UCSD-AML1 (cell line): Measurements from ENCODE around the gene PAK4.
"Not testable (repeated sequence)": the region's sequence is repeated elsewhere in the genome, so short reads cannot be mapped to it uniquely, and the experiment has no call there.

Experiments
- DNase-seq: peaks from one replicate; lab custom pipeline; 2025; ENCODE audit not compliant: unreplicated experiment; lab: John Stamatoyannopoulos, UW

PAK4 gene

DNA sequence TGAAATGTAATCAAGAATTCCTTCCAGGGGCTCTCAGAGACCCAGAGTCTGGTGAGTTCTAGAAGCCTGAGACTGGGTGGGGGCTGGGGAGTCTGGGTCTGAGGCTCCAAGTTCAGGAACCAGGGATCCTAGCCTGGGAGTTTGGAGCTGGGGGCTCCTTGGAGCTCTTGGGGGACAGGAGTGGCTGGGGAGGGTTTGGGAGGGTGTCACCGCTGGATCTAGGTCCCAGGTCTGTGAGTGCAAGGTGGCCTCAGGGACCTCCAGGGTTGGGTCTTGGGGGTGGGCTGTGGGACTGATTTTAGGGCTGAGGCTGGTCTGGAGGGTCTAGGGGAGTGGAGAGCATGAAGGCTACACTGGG is 77.4 kb downstream of the PAK4 start:
- no peak for DNase-seq

DNA sequence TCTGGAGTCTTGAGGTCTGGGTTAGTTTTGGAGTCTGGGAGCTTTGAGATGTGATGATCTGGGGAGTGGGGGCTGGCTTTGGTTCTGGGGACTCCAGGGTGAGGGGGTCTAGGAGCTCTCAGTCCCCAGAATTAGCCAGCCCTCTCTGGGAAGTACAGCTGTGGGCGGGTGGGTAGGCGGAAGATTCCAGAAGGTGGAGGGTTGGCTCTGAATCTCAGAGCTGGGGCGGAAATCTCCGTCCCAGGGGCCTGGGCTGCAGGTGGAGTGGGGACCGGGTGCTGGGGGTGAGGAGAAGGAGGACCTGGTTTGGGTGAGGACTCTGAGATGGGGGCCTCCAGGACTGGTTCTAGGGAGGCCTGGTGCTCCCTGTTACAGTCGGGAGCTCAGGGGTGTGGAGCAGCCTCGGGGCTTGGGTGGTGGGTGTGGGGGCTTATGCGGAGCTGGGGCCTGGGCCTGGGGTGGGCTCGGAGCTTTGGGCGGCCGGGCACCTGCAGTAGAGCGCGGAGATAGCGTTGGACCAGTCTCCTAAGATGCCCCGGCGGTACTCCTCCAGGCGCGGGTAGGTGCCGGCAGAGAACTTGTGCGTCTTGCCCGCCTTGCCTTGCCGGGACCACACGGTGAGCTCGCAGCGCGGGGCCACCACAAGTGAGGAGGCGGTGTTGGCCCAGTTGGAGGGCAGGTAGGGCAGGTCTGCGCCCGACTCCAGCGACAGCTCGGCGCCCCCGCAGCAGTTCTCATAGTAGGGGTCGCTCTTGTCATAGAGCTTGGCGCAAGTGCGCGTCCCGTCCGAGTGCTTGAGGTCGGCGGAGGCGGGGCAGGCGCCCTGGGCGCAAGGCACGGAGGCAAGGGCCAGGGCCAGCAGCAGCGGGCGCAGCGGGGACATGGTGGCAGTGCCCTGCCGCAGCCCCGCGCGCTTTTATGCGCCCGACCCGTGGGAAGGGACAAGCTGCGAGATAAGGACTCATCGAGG is 78.1 kb downstream of the PAK4 start, which contains the start of gene SYCN:
Gene SYCN (minus strand): TSS at position 892 of the 970 bp plus-strand sequence. CDS start 9 bp downstream, at position 883.
- DNase-seq: no peak

DNA sequence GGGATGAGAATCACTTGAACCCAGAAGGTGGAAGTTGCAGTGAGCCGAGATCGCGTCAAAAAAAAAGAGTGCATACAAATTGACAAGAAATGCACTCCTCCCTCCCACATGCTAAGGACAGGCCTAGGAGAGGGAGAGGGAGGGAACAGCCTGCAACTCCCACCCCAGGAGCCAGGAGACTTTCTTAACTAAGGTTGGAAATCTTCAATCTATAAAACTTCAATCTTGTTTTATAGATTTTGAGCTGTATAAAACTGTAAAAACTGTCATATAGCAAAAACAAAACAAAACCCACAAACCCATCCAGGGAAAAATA is 79.8 kb downstream of the PAK4 start:
- no peak for DNase-seq

DNA sequence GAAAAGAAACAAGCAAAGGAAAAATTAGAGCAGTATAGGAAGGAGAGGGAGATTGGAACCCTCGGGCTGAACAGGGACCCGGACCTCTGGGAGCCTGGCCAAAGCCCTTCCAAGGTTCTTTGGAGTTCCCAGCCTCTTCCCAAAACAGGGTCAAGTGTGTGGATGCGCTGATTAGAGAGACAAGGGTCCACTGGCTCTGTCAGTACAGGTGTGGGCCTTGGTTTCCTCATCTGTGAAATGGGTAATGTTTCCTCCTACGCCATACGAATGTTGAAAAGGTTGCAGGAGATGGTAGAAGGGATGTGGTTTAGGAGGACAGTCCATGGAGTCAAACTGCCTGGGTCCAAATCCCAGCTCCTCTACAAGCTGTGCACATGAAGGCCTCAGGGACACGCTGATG is 80.5 kb downstream of the PAK4 start:
- no peak for DNase-seq

DNA sequence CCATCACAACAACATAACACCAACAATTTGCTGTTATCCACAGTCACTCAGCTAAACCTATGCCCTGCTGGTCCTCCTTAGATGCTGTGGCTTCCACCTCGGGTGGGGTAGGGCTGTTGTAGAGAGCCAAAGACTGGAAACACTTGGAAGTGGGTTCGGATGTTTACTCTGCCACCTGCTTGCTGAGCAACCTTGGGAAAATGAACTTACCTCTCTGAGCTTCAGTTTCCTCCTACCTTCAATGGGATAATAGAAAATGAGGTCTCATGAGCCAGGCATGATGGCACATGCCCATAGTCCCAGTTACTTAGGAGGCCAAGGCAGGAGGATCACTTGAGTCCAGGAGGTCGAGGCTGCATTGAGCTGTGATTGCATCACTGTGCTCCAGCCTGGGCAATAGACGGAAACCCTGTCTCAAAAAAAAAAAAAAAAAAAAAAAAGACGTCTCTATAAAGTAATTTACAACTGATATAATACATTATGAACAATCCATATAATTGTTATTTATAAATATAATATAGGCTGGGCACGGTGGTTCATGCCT is 81.8 kb downstream of the PAK4 start:
- no peak for DNase-seq

DNA sequence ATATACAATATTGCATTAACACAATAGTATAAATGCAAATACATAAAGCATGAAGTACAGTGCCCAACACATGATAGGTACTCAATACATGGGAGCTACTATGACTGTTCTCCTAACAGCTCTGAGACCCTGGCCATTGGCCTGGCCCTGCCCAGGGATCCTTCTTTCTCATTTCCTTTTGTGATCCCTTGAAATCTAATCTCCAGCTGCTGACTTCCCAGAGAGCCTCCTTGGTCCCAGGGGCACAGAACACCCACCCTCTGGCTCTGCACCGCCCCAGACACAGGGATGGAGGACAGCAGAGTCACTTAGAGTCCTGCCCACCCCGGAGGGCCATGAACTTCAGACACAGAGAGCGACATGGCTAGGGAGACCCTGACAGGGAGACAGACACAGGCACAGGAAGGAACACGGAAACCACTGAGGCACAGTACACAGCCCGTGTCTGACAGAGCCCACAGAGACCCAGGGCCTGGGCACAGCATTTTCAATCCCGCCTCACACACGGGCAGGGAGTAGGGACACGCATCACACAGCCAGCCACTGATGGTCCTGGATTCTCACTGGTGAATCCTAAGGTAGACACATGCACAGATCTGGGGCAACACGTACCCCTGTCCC is 82.7 kb downstream of the PAK4 start:
- DNase-seq: no peak

DNA sequence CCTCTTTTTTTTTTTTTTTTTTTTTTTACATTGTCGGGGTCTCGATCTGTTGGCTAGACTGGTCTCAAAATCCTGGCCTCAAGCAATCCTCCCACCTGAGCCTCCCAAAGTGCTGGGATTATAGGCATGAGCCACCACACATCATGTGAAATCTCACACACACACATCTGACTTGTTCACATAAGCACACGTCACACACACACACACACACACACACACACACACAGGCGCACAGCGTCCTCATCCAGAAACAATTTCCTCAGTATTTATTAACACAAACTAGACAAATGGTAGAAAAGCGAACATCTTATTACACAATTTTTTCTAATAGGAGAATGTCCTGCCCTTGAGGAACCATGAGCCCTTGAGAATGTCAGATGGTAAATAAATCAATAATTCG is 83.6 kb downstream of the PAK4 start:
- DNase-seq: no peak

DNA sequence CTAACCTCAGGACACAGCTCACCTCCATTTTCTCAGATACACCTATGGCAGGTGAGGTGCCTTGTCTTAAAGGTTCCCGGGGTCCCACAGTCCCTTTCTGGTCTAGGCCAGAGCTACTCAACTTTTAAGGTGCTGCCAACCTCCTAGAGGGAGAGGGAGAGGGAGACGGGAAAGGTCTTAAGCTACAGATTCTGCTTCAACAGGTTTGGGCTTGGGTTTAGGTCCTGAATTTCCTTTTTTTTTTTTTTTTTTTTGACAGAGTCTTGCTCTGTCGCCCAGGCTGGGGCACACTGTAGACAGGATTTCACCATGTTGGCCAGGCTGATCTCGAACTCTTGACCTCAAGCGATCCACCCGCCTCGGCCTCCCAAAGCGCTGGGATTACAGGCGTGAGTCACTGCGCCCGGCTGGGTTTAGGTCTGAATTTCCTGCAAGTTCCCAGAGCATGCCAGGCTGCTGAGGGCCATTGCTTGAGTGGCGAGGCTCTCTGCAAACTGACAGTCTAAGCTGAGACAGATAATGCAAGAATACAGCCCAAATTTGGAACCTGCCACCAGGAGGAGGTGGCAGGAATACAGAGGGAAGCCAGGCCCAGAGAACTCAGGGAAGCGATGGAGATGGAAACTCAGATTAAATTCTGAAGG is 86.3 kb downstream of the PAK4 start:
- DNase-seq: no peak

DNA sequence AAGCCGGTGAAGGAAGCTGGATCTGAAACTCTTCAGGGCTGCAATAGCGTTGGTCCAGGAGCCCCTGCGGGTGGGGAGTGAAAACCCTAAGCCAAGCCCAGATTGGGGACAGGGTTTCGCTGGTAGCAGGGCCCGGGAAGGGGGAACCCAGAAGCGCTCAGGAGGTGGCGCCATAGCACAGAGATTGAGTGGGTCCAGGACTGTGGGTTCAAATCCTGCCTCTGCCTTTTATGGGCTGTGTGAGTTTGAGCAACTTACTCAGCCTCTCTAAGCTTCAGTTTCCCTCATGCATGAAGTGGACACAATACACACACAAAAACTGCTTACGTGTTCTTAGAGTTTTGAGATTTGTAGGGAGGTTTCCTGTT is 86.8 kb downstream of the PAK4 start:
- peak; percentile 54 for DNase-seq

DNA sequence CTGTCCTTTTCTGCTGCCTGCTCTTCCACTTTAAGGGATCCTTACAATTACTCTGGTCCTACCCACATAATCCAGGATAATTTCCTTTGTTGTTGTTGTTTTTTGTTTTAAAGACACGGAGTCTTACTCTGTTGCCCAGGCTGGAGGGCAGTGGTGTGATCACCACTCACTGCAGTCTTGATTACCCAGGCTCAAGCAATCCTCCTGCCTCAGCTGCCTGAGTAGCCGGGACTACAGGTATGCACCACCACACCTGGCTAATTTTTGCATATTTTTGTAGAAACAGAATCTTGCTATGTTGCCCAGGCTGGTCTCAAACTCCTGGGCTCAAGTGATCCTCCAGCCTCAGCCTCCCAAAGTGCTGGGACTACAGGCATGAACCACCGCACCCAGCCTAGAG is 89.7 kb downstream of the PAK4 start:
- not testable (repeated sequence) for DNase-seq

DNA sequence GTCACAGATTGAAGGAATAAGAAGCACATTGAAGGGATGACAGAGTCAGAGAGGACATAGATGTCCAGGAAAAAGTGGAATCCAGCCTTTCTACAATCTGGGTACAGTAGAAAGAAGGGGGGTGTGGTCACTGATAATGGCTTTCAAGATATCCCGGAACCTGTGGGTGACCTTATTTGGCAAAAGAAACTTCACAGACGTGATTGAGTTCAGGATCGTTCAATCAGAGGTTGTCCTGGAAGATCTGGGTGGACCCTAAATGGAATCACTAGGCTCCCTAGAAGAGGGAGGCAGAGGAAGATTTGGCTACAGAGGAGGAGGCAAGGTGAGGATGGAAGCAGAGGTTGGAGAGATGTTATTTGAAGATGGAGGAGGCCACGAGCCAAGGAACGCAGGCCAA is 91.5 kb downstream of the PAK4 start:
- DNase-seq: no peak

DNA sequence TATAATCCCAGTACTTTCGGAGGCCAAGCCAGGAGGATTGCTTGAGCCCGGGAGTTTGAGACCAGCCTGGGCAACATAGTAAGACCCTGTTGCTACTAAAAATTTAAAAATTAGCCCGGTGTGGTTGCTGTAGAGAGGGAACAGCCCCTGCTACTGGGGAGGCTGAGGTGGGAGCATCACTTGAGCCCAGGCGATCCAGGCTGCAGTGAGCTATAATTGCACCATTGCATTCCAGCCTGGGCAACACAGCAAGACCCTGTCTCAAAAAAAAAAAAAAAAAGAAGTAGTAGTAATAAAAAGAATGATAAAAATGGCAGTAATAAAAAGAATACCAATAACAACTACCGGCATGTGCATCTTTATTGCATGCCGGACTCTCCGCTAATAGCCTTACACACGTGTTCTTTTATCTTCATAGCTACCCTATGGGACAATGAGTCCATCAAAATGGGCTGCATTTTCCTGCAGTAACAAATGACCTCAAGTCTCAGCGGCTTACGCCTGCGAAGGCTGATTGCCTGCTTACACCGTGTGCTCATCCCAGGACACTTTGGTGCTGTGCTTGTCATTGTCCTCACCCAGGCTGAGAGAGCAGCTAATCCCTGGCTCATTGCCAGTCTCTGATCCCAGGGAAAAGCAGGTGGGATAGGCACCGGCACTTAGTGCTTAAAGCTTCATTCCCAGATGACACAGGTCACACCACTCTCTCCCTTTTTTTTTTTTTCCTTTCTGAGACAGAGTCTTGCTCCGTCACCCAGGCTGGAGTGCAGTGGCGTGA is 92.8 kb downstream of the PAK4 start:
- DNase-seq: no peak

DNA sequence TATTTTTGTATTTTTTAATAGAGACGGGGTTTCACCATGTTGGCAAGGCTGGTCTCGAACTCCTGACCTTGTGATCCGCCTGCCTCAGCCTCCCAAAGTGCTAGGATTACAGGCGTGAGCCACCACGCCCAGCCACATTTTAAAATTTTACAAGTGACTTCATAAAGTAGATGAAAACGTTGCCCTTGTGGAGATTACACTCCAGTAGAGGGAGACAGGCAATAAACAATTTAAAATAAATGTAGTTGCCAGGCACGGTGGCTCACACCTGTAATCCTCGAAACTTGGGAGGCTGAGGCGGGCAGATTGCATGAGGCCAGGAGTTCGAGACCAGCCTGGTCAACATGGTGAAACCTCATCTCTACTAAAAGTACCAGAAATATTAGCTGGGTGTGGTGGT is 93.5 kb downstream of the PAK4 start:
- not testable (repeated sequence) for DNase-seq

DNA sequence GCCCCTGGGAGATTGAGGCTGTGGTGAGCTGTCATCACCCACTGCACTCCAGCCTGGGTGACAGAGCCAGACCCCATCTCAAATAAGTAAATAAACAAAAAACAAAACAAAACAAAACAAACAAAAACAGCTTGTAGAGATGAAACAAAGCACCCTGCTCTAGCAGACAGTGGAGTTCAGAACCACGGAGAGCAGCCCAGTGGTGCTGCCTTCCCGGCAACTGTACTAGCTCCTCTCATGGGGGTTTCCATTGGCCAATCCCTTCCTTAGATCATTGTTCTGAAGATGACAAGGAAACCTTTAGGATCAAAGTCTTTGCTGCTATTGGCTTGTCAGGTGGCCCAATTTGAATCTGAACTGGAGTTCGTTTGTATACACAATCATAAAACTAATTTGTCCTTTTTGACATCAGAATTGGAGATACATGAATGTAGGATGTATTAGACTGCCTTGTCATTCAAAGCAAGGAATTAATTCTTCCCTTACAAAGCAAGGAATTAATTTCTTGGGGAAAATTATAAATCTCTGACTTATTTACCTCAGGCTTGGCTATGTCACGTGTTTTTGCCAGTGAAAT is 98.2 kb downstream of the PAK4 start:
- no peak for DNase-seq

DNA sequence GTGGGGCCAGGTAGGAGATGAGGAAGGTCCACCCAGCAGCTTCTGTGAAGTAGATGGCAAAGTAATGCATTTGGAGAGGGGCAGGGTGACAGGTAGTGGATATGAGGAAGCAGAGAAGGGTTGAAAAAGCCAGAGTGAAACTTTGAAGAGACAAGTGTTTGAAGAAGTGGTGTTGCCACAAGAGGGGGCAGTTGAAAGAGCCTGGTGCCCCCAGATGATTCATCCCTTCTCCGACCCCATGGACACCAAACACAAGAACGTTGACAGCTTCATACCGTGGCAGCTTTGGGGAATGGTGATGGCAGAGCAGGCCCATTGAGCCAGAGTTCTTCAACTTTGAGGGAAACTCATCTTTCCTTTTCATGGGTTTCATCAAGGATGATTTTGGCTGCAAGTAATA is 99.3 kb downstream of the PAK4 start:
- DNase-seq: no peak
